ENCODE data around the gene ASXL1. TPM values are rescaled to one million over a fixed set of nuclear protein-coding genes. Genes with fewer than 3 reads are reported as not detected.

Gene ASXL1
- total and polyA plus RNA-seq, 8 donors, result 9.0 to 185 (median 61.7) TPM

GRCh38 chr20:32315399-32315798 is 42.7 kb upstream of the ASXL1 start:
- H3K27ac ChIP-seq, result no peak overlapping the region
- H3K9me3 ChIP-seq, result no peaks in the 10 kb centered on the region
- intact Hi-C loops (cut with DNase I; ENCODE audit: low total_unique reads), result no loop called here
- H3K4me3 ChIP-seq, result no peak overlapping the region
- H3K27me3 ChIP-seq, result no peaks in the 10 kb centered on the region
- H3K4me1 ChIP-seq, result no peaks in the 10 kb centered on the region
- TF ChIP-seq, protein P1, sequence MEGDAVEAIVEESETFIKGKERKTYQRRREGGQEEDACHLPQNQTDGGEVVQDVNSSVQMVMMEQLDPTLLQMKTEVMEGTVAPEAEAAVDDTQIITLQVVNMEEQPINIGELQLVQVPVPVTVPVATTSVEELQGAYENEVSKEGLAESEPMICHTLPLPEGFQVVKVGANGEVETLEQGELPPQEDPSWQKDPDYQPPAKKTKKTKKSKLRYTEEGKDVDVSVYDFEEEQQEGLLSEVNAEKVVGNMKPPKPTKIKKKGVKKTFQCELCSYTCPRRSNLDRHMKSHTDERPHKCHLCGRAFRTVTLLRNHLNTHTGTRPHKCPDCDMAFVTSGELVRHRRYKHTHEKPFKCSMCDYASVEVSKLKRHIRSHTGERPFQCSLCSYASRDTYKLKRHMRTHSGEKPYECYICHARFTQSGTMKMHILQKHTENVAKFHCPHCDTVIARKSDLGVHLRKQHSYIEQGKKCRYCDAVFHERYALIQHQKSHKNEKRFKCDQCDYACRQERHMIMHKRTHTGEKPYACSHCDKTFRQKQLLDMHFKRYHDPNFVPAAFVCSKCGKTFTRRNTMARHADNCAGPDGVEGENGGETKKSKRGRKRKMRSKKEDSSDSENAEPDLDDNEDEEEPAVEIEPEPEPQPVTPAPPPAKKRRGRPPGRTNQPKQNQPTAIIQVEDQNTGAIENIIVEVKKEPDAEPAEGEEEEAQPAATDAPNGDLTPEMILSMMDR (IDR thresholded peaks at IDR 0.05), result no peak
- TF ChIP-seq EP300 (IDR thresholded peaks at IDR 0.05), result no peak
- no peak for TF ChIP-seq POLR2A (IDR thresholded peaks at IDR 0.05)
- no peak for DNase-seq
- 96 to 100% (median 98%) methylated on average over 3 of the region's 3 CpGs for WGBS, 5 donors
- peaks cover 24 to 86% (median 80%) of the 10 kb centered on the region in 4 donors for H3K36me3 ChIP-seq

DNA sequence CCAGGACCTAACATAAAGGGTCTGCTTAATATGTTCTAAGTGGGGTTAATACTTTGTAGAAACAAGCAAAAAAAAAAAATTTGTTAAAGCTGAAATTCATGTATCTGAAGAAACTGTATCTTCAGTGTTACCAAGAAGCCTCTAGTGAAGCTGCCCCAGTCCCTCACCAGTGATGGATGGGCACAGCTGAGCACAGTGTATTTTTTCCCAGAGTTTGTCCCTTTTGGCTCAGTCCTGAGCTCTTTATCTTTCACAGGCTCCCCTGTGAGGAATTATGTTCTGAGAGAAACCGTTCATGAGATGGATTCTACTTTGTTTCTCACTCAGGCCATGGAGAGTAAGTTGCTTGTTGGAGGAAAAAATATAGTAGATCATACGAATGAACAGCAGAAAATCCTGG is 42.2 kb upstream of the ASXL1 start:
- Histone ChIP-seq H3K27ac (no peak overlapping the region), H3K4me1 (no peaks in the 10 kb centered on the region), H3K36me3 (peaks cover 21 to 85% (median 78%) of the 10 kb centered on the region in 4 donors), H3K27me3 (no peaks in the 10 kb centered on the region), H3K4me3 (no peak overlapping the region), H3K9me3 (no peaks in the 10 kb centered on the region)
- WGBS, 5 donors, result 70 to 89% (median 77%) methylated on average over 2 of the region's 2 CpGs
- TF ChIP-seq POLR2AphosphoS5 (IDR thresholded peaks at IDR 0.05) (no peak), EP300 (IDR thresholded peaks at IDR 0.05) (no peak)
- peak in 1 of 2 donors; percentile 37 for DNase-seq
- intact Hi-C loops (cut with DNase I; ENCODE audit: low total_unique reads), result no loop called here

GRCh38 chr20:32316667-32317066 is 41.5 kb upstream of the ASXL1 start:
- no peaks in the 10 kb centered on the region for H3K4me1 ChIP-seq
- no peak overlapping the region for H3K4me3 ChIP-seq
- H3K27me3 ChIP-seq, result no peaks in the 10 kb centered on the region
- WGBS, 5 donors, result 81 to 94% (median 90%) methylated on average over 7 of the region's 7 CpGs
- DNase-seq, result no peak
- intact Hi-C loops (cut with DNase I; ENCODE audit: low total_unique reads), result no loop called here
- peaks cover 21 to 84% (median 77%) of the 10 kb centered on the region in 4 donors for H3K36me3 ChIP-seq
- no peak overlapping the region for H3K27ac ChIP-seq
- no peaks in the 10 kb centered on the region for H3K9me3 ChIP-seq
- TF ChIP-seq, protein P1 (IDR thresholded peaks at IDR 0.05), result no peak
- no peak for TF ChIP-seq POLR2AphosphoS5 (IDR thresholded peaks at IDR 0.05)
- TF ChIP-seq POLR2A (IDR thresholded peaks at IDR 0.05), result no peak
- no peak for TF ChIP-seq EP300 (IDR thresholded peaks at IDR 0.05)

DNA sequence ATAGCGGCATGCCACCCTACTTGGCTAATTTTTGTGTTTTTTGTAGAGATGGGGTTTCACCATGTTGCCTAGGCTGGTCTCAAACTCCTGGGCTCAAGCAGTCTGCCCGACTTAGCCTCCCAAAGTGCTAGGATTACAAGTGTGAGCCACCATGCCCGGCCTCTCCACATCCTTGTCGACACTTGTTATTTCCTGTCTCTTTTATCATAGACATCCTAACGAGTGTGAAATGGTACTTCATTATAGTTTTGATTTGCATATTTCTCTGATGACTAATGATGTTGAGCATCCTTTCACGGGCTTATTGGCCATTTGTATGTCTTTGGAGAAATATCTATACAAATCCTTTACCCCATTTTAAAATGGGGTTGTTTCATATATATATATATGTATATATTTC is 39.0 kb upstream of the ASXL1 start:
- intact Hi-C loops (cut with DNase I; ENCODE audit: low total_unique reads), result no loop called here
- Histone ChIP-seq H3K27me3 (no peaks in the 10 kb centered on the region), H3K4me1 (no peaks in the 10 kb centered on the region), H3K27ac (no peak overlapping the region), H3K36me3 (peaks cover 19 to 61% (median 53%) of the 10 kb centered on the region in 4 donors), H3K9me3 (no peaks in the 10 kb centered on the region), H3K4me3 (no peak overlapping the region)
- WGBS, 5 donors, result 83 to 89% (median 86%) methylated on average over 6 of the region's 6 CpGs
- no peak for DNase-seq
- no peak for TF ChIP-seq POLR2AphosphoS5 (IDR thresholded peaks at IDR 0.05)
- TF ChIP-seq, protein P1 (IDR thresholded peaks at IDR 0.05), result no peak
- no peak for TF ChIP-seq POLR2A (IDR thresholded peaks at IDR 0.05)
- no peak for TF ChIP-seq EP300 (IDR thresholded peaks at IDR 0.05)

- H3K4me3 ChIP-seq, result no peak overlapping the region
- TF ChIP-seq POLR2A (IDR thresholded peaks at IDR 0.05), result no peak
- TF ChIP-seq, protein P1 (IDR thresholded peaks at IDR 0.05), result no peak
- no peak for TF ChIP-seq EP300 (IDR thresholded peaks at IDR 0.05)
- no peak for TF ChIP-seq POLR2AphosphoS5 (IDR thresholded peaks at IDR 0.05)
- 75 to 88% (median 80%) methylated on average over 1 of the region's 1 CpG for whole genome bisulfite sequencing, 5 donors
- no peaks in the 10 kb centered on the region for H3K4me1 ChIP-seq
- H3K36me3 ChIP-seq, result peaks cover 19 to 51% (median 50%) of the 10 kb centered on the region in 4 donors
- no peak for DNase-seq
- intact Hi-C loops (cut with DNase I; ENCODE audit: low total_unique reads), result no loop called here
- H3K9me3 ChIP-seq, result no peaks in the 10 kb centered on the region
- H3K27ac ChIP-seq, result no peak overlapping the region
- H3K27me3 ChIP-seq, result no peaks in the 10 kb centered on the region
Measured at GRCh38 chr20:32320305-32320704, 37.8 kb upstream of the ASXL1 start.

All from stomach (tissue), 9 donors.